HUES48 (cell line): ENCODE results near the gene DTX3.

Experiments
- H3K27ac ChIP-seq: one replicate; pipeline ENCODE4 v1.7.0; 2013; ENCODE audit warnings: low read depth, low read length, inconsistent platforms
- H3K27me3 ChIP-seq: 2 replicates; pipeline ENCODE4 v1.6.1; 2013; ENCODE audit warnings: mild to moderate bottlenecking, low read length; ENCODE audit not compliant: control insufficient read depth, insufficient read depth
- H3K36me3 ChIP-seq: 2 replicates; pipeline ENCODE4 v1.6.1; 2013; ENCODE audit warnings: low read length; ENCODE audit not compliant: control insufficient read depth, insufficient read depth
- H3K4me1 ChIP-seq: 2 replicates; pipeline ENCODE4 v1.6.1; 2013; ENCODE audit warnings: mild to moderate bottlenecking, low read length; ENCODE audit not compliant: control insufficient read depth, insufficient read depth
- H3K4me3 ChIP-seq: 2 replicates; pipeline ENCODE4 v1.5.1; 2013; ENCODE audit warnings: mild to moderate bottlenecking, low read depth, low read length
- H3K9ac ChIP-seq: 2 replicates; pipeline ENCODE4 v1.6.1; 2013; ENCODE audit warnings: mild to moderate bottlenecking, low read depth, low read length, moderate library complexity
- H3K9me3 ChIP-seq: 2 replicates; pipeline ENCODE4 v1.6.1; 2013; ENCODE audit warnings: low read length; ENCODE audit not compliant: control insufficient read depth, insufficient read depth

The DTX3 gene

DNA sequence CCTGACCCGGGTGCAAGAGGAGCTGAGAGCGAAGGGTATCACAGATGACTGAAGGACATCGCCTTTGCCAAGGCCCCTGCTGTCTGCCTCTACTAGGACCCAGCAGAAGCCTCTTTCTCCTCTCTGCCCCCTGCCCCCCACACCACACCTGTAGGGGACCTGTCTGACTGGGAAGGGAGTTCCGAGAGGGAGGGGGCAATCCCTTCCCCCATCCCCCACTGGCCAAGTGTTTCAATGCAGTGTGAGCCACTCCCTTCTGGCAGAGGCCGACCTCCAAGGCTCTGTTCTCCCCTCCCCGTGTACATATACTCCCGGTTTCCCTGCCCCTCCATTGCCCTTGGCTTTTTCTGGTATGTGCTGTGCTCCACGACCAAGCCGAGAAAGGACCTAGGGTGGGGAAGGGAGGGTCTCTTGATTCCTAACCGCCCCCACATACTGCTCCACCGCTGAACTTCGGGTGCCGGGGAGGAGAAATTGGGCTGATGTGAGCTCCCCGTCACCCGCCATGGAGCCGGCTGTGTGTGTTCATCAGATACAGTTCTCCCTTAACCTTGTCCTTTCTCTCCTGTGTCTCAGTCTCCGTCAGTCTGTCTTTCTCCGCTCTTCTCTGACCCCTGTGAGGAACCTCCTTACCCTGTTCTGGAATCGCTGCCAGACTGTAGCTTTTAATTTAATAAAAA lies 4.6 kb downstream of the DTX3 start:
- Histone ChIP-seq H3K4me3 (peak overlapping the region; percentile 78), H3K4me1 (peaks cover 23% of the 10 kb centered on the region), H3K36me3 (peaks cover 22% of the 10 kb centered on the region), H3K27ac (no peak overlapping the region), H3K9ac (no peak overlapping the region), H3K9me3 (no peaks in the 10 kb centered on the region), H3K27me3 (peaks cover 34% of the 10 kb centered on the region)

- Histone ChIP-seq H3K9ac (no peak overlapping the region), H3K27me3 (peaks cover 42% of the 10 kb centered on the region), H3K9me3 (no peaks in the 10 kb centered on the region), H3K4me3 (peak overlapping the region; percentile 78), H3K36me3 (peaks cover 22% of the 10 kb centered on the region), H3K4me1 (peaks cover 22% of the 10 kb centered on the region), H3K27ac (no peak overlapping the region)
These were observed 5.3 kb downstream of the DTX3 start for GRCh38 chr12:57609781-57610553.

GRCh38 chr12:57610554-57611107 lies 6.0 kb downstream of the DTX3 start:
- Histone ChIP-seq H3K27me3 (peaks cover 48% of the 10 kb centered on the region), H3K27ac (no peak overlapping the region), H3K9ac (no peak overlapping the region), H3K4me3 (peak overlapping the region; percentile 78), H3K9me3 (no peaks in the 10 kb centered on the region), H3K4me1 (peaks cover 17% of the 10 kb centered on the region), H3K36me3 (peaks cover 22% of the 10 kb centered on the region)

- H3K4me1 ChIP-seq = peaks cover 14% of the 10 kb centered on the region
- H3K27ac ChIP-seq = no peak within 1 kb of the TSS
- H3K36me3 ChIP-seq = peaks cover 22% of the 10 kb centered on the region
- H3K27me3 ChIP-seq = peaks cover 55% of the 10 kb centered on the region
- H3K9ac ChIP-seq = no peak within 1 kb of the TSS
- no peaks in the 10 kb centered on the region for H3K9me3 ChIP-seq
- peak within 1 kb of the TSS; percentile 78 for H3K4me3 ChIP-seq
These were observed 6.6 kb downstream of the DTX3 start, which contains the start of gene ARHGEF25 for GRCh38 chr12:57611108-57611826. Gene ARHGEF25 (plus strand): TSS chr12:57611435. CDS start chr12:57611895, 460 bp downstream.

- peaks cover 14% of the 10 kb centered on the region for H3K4me1 ChIP-seq
- no peak overlapping the region for H3K9ac ChIP-seq
- H3K36me3 ChIP-seq = peaks cover 15% of the 10 kb centered on the region
- no peaks in the 10 kb centered on the region for H3K9me3 ChIP-seq
- H3K4me3 ChIP-seq = peak overlapping the region; percentile 54
- no peak overlapping the region for H3K27ac ChIP-seq
- H3K27me3 ChIP-seq = peaks cover 61% of the 10 kb centered on the region
These were observed 7.4 kb downstream of the DTX3 start for GRCh38 chr12:57611827-57612710.

DNA sequence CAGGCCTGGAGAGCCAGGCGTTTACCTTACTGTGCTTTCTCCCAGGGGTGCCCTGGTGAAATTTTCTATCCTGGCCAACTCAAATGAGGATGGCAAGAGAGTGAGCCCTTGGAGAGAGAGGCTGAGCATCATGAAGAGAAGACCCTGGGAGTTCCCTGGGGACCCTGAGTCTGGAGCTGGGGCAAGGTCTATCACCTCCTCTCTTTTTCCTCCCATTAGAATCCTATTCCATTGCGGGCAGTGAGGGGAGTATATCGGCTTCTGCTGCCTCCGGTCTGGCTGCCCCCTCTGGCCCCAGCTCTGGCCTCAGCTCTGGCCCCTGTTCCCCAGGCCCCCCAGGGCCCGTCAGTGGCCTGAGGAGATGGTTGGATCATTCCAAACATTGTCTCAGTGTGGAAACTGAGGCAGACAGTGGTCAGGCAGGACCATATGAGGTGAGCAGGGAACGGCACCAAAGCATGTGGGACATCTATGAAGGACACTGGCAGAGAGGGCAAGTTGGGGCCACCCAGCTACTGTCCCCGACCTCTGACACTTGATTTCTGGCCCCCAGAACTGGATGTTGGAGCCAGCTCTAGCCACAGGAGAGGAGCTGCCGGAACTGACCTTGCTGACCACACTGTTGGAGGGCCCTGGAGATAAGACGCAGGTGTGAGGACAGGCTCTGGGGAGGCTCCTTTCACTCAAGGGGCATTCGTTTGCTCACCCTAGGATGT lies 8.2 kb downstream of the DTX3 start:
- Histone ChIP-seq H3K9ac (no peak overlapping the region), H3K9me3 (no peaks in the 10 kb centered on the region), H3K27me3 (peaks cover 69% of the 10 kb centered on the region), H3K4me1 (peaks cover 14% of the 10 kb centered on the region), H3K4me3 (no peak overlapping the region), H3K36me3 (peaks cover 8% of the 10 kb centered on the region), H3K27ac (no peak overlapping the region)

DNA sequence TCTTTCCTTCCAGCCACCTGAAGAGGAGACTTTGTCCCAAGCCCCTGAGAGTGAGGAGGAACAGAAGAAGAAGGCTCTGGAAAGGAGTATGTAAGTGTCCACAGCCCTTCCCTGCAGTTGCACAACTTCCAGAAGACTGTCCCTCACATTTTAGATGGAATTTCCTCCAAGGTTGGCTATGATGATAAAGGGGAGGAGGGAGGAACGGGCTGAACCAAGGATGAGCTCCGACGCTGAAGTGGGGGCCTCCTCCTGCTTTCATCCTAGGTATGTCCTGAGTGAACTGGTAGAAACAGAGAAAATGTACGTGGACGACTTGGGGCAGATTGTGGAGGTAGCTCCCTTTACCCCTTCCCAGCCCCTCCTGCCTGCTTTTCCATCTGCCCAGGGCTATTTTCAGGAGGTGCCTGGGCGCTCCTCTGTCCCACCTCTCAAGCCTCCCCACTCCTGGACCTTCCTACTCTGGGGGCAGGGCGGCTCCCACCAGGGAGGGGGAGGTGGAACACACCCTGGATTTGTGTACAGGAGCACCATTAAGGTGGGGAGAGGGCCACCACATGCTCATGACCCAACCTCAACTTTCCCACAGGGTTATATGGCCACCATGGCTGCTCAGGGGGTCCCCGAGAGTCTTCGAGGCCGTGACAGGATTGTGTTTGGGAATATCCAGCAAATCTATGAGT lies 8.9 kb downstream of the DTX3 start:
- Histone ChIP-seq H3K9ac (no peak overlapping the region), H3K27me3 (peaks cover 76% of the 10 kb centered on the region), H3K9me3 (no peaks in the 10 kb centered on the region), H3K4me1 (peaks cover 13% of the 10 kb centered on the region), H3K27ac (no peak overlapping the region), H3K4me3 (no peak overlapping the region), H3K36me3 (peaks cover 2% of the 10 kb centered on the region)

GRCh38 chr12:57614178-57614947 lies 9.7 kb downstream of the DTX3 start:
- Histone ChIP-seq H3K4me1 (peaks cover 7% of the 10 kb centered on the region; the same call in 1 of the 2 replicates), H3K27ac (no peak overlapping the region), H3K27me3 (peaks cover 84% of the 10 kb centered on the region), H3K9ac (no peak overlapping the region), H3K9me3 (no peaks in the 10 kb centered on the region), H3K4me3 (no peak overlapping the region), H3K36me3 (no peaks in the 10 kb centered on the region)

- peaks cover 91% of the 10 kb centered on the region for H3K27me3 ChIP-seq
- H3K9me3 ChIP-seq = no peaks in the 10 kb centered on the region
- H3K4me1 ChIP-seq = peaks cover 10% of the 10 kb centered on the region; the same call in 1 of the 2 replicates
- no peak overlapping the region for H3K27ac ChIP-seq
- no peak overlapping the region for H3K9ac ChIP-seq
- no peaks in the 10 kb centered on the region for H3K36me3 ChIP-seq
- H3K4me3 ChIP-seq = no peak overlapping the region
These were observed 10.4 kb downstream of the DTX3 start for GRCh38 chr12:57614948-57615500.
